K562 (cell line): ENCODE data around the gene PCSK2. TPM values are rescaled to one million over a fixed set of nuclear protein-coding genes. Genes with fewer than 3 reads are reported as not detected.

Experiments used
- ARID1B ChIP-seq: fragments of 450-650 bp; IDR thresholded peaks from 2 replicates; pipeline ENCODE4 v1.6.1; 2016; ENCODE audit warnings: antibody characterized with exemption, mild to moderate bottlenecking, inconsistent platforms
- KLF16 ChIP-seq: IDR thresholded peaks from 2 replicates; pipeline ENCODE4 v1.6.1; 2016; ENCODE audit warnings: antibody characterized with exemption
- SMAD3 ChIP-seq: fragments of 450-650 bp; formaldehyde crosslinking; conservative IDR thresholded peaks from 2 replicates; pipeline ENCODE4 v1.4.0; 2020; ENCODE audit warnings: mild to moderate bottlenecking
- SMC3 ChIP-seq: conservative IDR thresholded peaks from 2 replicates; pipeline ENCODE4 v1.6.1; 2011; ENCODE audit warnings: low read depth, low read length, improper control_type of control experiment; ENCODE audit not compliant: insufficient read depth
- XRCC3 ChIP-seq: fragments of 450-650 bp; IDR thresholded peaks from 2 replicates; pipeline ENCODE4 v1.6.1; 2017; ENCODE audit warnings: mild to moderate bottlenecking, moderate library complexity
- polyA plus RNA-seq, 8 experiments: library from polyadenylated mRNA; depleted of rRNA in 4 of 8; stranded (reverse) in 5 of 8; unstranded in 3 of 8; fragments of >200 nt; fragmentation: Nextera tagmentation in 2 of 8; fragmentation: Illumina TruSeq in 1 of 8; extraction: Ambion mirVana in 2 of 8; extraction: Trizol in 1 of 8; gene quantifications; 2 replicates each; pipeline versions ENCODE4 v1.2.1 to v1.2.3, GENCODE V29; 2011 to 2014; ENCODE audit warnings: inconsistent platforms in 1 of 8, missing spikeins in 1 of 8
- total RNA-seq, 7 experiments: library from RNA; depleted of rRNA in 6 of 7; stranded (reverse); fragments of >200 nt in 6 of 7; fragmentation: Illumina TruSeq in 2 of 7; extraction: Trizol in 2 of 7; gene quantifications; 2 replicates each; pipeline versions ENCODE4 v1.2.1 to v1.2.3, GENCODE V29; 2011 to 2021; ENCODE audit warnings: low replicate concordance in 1 of 7
- TF ChIP-seq, protein P1 (sequence below), 2 experiments: fragments of 450-650 bp in 1 of 2; sonication (generic) in 1 of 2; formaldehyde crosslinking in 1 of 2; IDR thresholded peaks; 2 replicates each; pipeline versions ENCODE4 v1.7.1 to v1.9.0; 2016 to 2022; ENCODE audit warnings: inconsistent platforms in 1 of 2, mild to moderate bottlenecking in 1 of 2, missing genetic modification reagents in 1 of 2

PCSK2 gene
- total and polyA plus RNA-seq, 9 of the 15 experiments (the other 6 are each of a cell fraction or from before 2014, with no cell fraction given): 0.04 to 0.07 (median 0.05) TPM; not detected in 6

GRCh38 chr20:17431621-17432364, 205.0 kb downstream of the PCSK2 start (continued):
- no peak for TF ChIP-seq XRCC3
- no peak for TF ChIP-seq ARID1B
- peak; percentile 48 for TF ChIP-seq SMC3
- no peak for TF ChIP-seq SMAD3 (CRISPR knock-in tag)
- 0 out of 2 replicates have a peak, but pooled peaks have one; percentile 6 for TF ChIP-seq KLF16
- TF ChIP-seq, protein P1, sequence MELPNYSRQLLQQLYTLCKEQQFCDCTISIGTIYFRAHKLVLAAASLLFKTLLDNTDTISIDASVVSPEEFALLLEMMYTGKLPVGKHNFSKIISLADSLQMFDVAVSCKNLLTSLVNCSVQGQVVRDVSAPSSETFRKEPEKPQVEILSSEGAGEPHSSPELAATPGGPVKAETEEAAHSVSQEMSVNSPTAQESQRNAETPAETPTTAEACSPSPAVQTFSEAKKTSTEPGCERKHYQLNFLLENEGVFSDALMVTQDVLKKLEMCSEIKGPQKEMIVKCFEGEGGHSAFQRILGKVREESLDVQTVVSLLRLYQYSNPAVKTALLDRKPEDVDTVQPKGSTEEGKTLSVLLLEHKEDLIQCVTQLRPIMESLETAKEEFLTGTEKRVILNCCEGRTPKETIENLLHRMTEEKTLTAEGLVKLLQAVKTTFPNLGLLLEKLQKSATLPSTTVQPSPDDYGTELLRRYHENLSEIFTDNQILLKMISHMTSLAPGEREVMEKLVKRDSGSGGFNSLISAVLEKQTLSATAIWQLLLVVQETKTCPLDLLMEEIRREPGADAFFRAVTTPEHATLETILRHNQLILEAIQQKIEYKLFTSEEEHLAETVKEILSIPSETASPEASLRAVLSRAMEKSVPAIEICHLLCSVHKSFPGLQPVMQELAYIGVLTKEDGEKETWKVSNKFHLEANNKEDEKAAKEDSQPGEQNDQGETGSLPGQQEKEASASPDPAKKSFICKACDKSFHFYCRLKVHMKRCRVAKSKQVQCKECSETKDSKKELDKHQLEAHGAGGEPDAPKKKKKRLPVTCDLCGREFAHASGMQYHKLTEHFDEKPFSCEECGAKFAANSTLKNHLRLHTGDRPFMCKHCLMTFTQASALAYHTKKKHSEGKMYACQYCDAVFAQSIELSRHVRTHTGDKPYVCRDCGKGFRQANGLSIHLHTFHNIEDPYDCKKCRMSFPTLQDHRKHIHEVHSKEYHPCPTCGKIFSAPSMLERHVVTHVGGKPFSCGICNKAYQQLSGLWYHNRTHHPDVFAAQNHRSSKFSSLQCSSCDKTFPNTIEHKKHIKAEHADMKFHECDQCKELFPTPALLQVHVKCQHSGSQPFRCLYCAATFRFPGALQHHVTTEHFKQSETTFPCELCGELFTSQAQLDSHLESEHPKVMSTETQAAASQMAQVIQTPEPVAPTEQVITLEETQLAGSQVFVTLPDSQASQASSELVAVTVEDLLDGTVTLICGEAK (IDR thresholded peaks at IDR 0.05): no peak
- TF ChIP-seq, protein P1 (CRISPR knock-in tag; IDR thresholded peaks at IDR 0.05): no peak
